ENCODE measurements around the gene CPEB1. TPM values are rescaled to one million over a fixed set of nuclear protein-coding genes. Genes with fewer than 3 reads are reported as not detected.

CPEB1 gene
- total RNA-seq, 4 donors from 2014 or later = 1.7 to 8.2 (median 3.0) TPM

GRCh38 chr15:82585072-82585471, 62.1 kb downstream of the CPEB1 start:
- TF ChIP-seq CTCF (IDR thresholded peaks at IDR 0.05; ENCODE audit: low read depth) = no peak

DNA sequence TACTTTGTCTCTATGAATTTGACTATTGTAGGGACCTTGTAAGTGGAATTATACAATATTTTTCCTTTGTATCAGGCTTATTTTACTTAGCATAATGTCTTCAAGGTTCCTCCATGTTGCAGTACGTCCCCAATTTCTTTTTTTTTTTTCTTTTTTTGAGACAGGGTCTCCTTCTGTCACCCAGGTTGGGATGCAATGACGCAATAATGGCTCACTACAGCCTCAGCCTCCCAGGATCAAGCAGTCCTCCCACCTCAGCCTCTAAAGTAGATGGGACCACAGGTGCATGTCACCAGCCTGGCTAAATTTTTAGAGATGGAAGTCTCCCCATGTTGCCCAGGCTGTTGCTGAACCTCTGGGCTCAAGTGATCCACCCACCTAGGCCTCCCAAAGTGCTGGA, 66.5 kb downstream of the CPEB1 start:
- TF ChIP-seq CTCF (IDR thresholded peaks at IDR 0.05; ENCODE audit: low read depth) = no peak

DNA sequence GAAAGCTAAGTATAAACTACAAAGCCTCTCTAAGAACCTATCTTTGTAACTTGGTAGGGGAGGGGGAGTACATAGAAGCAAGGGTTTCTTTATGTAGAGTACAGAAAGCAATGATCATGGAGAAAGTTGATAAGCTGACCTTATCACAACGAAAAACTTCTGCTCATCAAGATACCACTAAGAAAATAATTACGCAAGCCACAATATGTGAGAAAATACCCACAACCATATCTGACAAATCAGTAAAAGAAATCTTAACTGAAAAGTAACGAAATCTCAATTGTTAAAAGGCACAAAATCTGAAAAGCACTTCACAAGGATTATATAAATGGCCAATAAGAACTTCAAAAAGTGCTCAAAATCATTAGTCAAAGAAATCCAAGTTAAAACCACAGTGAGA, 71.8 kb downstream of the CPEB1 start:
- no peak for TF ChIP-seq CTCF (IDR thresholded peaks at IDR 0.05; ENCODE audit: low read depth)

- no peak for TF ChIP-seq CTCF (IDR thresholded peaks at IDR 0.05; ENCODE audit: low read depth)
Measured at GRCh38 chr15:82572986-82573385, 74.2 kb downstream of the CPEB1 start.

DNA sequence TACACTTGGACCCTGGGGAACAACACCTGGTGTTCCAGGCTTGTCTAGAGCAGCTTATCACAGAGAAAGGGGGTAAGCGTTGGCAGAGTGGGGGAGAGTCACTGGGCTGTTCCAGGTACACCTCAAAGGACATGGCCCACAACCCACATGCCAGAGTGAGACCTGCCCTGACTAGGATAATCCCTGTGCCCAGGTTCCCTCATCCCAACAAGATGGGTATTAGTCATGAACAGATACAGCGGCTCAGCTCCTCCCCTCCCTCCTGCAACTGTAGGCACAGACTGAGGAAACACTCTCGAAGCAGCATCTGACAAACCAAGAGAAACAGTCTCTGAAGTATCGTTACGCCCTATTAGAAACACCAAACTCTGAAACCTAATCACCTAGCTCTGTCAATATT, 74.9 kb downstream of the CPEB1 start:
- TF ChIP-seq CTCF (IDR thresholded peaks at IDR 0.05; ENCODE audit: low read depth) = no peak

GRCh38 chr15:82571722-82572222, 75.4 kb downstream of the CPEB1 start:
- TF ChIP-seq CTCF (IDR thresholded peaks at IDR 0.05; ENCODE audit: low read depth) = no peak

GRCh38 chr15:82570721-82571508, 76.2 kb downstream of the CPEB1 start:
- no peak for TF ChIP-seq CTCF (IDR thresholded peaks at IDR 0.05; ENCODE audit: low read depth)

Measured in subcutaneous adipose tissue (tissue), 4 donors.